HG02938 (cell line): ENCODE measurements around the gene TGFBI.

Experiments used
- ATAC-seq: cut with Tn5 transposase; IDR thresholded peaks from one replicate; pipeline ENCODE4 v1.9.1; 2021; ENCODE audit warnings: mild to moderate bottlenecking, moderate library complexity; ENCODE audit not compliant: unreplicated experiment

Gene TGFBI

GRCh38 chr5:136028782-136029742 lies at the start of gene TGFBI:
TSS of gene TGFBI (plus strand) at chr5:136028988. CDS start at chr5:136029056, 68 bp downstream.
- ATAC-seq, result no peak

DNA sequence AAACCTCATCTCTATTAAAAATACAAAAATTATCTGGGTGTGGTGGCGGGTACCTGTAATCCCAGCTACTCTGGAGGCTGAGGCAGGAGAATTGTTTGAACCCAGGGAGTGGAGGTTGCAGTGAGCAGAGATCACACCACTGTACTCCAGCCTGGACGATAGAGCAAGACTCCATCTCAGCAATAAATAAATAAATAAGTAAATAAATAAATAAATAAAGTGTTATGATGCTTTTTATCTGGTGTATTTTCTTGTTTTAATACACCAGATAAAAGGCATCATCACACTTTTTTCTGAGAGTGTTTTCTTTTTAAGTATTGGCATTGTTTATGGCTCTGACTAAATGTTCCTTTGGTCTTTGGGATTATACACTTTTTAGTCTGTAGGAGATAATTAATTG lies 49.8 kb upstream of the TGFBI start:
- ATAC-seq, result no peak

- no peak for ATAC-seq
Measured at GRCh38 chr5:135979510-135979909, 49.3 kb upstream of the TGFBI start.

DNA sequence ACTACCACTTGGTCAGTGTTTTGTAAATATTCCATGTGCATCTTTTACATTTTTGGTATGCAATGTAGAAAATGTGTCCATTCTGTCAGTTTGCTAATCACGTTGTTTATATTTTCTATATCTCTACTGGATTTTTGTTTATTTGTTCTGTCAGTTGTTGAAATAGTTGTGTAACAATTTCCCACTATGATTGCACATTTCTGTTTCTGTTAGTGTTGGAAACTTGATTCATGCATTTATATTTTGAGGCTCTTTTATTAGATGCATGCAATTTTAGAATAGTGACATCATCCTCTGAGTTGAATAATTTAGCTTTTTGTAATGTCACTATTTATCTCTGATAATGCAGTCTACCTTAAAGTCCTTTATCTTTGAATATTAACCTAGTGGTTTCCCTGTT lies 48.2 kb upstream of the TGFBI start:
- no peak for ATAC-seq

DNA sequence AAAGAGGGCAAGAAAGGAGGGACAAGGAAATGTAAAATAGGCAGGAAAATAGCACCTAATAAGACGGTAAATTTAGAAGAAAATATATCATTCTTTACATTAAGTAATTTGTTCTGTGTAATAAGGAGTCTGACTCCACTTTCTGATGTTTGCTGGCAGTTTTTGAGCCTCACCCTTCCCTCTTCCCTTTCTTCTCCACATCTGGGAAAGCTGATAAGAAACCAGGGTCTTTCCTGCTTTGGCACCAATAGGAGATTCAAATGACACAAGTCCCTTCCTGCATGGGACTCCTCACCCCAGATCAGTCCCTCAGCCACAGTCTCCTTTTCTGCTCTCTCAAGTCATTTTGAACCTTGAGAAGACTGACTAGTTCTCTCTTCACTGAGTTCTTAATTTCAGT lies 42.8 kb upstream of the TGFBI start:
- ATAC-seq, result no peak

DNA sequence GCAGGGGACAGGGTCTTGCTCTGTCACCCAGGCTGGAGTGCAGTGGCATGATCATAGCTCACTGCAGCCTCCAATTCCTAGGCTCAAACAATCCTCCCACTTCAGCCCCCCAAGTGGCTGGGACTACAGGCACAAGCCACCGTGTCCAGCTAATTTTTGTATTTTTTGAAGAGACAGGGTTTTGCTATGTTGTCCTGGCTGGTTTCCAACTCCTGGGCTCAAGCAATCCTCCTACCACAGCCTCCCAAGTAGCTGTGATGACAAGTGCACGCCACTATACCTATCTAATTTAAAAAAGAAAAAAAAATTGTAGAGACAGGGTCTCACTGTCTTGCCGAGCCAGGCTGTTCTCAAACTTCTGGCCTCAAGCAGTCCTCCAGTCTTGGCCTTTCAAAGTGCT lies 42.4 kb upstream of the TGFBI start:
- ATAC-seq, result no peak

DNA sequence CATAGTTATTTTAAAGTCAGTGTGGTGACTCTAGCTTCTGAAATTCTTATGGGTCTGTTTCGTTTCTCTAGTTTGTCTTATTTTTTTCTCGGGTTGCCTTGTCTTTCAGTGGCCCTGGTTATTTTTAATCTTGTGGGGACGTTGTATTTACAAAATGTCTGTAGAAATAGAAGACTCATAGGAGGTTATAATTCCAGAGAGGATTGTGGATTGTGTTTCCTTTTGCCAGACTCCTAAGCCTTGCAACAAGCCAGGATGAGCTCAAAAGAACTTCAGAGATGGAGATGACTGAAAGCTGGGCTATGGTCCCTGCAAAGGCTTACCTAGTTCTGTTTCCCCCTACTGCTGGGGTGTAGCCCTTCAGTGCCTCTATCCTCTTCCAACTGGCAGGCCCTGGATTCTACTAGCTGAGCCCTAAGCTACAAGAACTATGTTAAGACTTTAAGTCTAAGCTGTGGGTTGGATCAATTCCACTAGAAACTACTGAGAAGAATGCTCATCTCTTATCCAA lies 41.8 kb upstream of the TGFBI start:
- no peak for ATAC-seq

DNA sequence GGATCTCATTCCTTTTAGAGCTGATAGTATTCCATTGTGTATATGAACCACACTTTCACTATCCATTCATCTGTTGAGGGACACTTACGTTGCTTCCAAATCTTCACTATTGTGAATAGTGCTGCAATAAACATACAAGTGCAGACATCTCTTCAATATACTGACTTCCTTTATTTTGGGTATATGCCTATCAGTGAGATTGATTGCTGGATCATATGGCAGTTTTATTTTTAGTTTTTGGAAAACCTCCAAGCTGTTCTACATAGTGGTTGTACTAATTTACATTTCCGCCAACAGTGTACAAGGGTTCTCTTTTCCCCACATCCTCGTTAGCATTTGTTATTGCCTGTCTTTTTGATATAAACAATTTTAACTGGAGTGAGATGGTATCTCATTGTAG lies 40.2 kb upstream of the TGFBI start:
- ATAC-seq, result no peak

- no peak for ATAC-seq
Measured at GRCh38 chr5:135989686-135990085, 39.1 kb upstream of the TGFBI start.

GRCh38 chr5:135990528-135991255 lies 38.1 kb upstream of the TGFBI start:
- ATAC-seq, result no peak

DNA sequence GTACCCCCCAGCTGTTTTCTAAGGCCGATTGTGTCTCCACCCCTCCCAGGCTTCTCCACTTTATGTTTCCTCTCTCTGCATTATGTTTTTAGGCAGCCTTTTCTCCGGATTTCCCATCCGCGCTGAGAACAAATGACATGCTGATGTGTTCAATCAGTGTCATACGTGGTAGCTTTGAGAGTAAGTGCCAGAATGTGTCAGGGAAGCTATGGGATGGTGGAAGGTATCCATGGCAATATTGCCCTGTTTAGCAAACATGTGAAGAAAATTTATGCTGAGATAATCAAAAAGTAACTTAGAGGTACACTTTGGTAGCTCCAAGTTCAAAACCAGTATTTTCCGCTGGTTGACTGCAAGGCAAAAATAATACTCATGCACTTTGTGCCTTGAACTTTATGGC lies 37.4 kb upstream of the TGFBI start:
- no peak for ATAC-seq

- ATAC-seq, result no peak
Measured at GRCh38 chr5:135993335-135993879, 35.4 kb upstream of the TGFBI start.

GRCh38 chr5:135993880-135994636 lies 34.7 kb upstream of the TGFBI start:
- no peak for ATAC-seq

- ATAC-seq, result no peak
Measured at GRCh38 chr5:135995976-135996375, 32.8 kb upstream of the TGFBI start.

DNA sequence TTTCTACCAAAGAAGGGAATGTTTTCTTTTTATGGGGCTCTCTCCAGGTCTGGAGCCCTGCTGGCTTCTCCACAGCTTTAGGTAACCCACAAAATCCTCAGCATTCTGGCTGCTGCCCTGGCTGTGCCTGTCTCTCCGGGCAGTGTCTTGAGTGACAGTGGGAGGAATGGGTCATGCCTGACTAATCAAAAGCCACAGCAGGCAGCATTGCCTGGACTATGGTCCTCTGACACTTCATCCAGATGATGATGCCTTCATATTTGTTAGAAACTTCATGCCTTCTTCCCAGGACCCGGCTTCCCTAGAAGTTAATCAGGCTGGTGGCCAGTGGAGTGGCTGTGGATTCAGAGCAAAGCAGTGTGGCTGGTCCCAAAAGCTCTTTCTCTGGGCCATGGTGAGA lies 32.2 kb upstream of the TGFBI start:
- ATAC-seq, result no peak

GRCh38 chr5:135997673-135998335 lies 31.0 kb upstream of the TGFBI start:
- ATAC-seq, result no peak

- no peak for ATAC-seq
Measured at GRCh38 chr5:135998889-135999288, 29.9 kb upstream of the TGFBI start.

DNA sequence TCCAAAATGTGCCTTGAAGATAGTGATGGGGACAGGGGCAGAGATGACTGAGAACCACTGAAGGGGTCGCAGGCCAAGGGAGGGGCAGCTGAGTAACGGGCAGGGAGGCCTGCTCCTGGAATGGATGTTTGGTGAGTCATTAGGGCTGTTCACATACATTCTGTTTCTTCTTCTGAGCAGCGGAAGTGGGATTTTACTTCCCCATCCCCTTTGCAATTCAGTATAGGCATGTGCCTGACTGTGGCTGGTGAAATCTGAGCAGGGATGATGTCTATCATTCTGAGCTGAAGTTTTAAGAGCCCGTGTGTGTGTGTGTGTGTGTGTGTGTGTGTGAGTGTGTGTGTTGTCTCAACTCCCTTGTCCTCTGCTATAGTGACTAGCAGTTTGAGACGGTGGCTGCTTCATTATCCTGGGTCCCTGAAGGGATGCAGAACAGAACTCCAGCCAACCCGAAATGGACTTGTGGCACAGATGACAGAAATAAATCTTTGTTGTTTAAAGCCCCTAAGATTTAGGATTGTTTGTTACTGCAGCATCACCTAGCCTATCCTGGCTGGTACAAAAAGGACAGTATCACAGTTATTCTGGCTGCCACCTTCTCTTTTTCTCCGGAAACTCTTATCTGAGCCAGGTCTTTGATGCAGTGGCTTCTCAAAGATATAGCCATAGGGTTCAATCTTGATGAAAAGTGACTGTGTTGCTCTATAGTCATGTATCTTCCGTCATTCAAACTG lies 29.2 kb upstream of the TGFBI start:
- no peak for ATAC-seq

DNA sequence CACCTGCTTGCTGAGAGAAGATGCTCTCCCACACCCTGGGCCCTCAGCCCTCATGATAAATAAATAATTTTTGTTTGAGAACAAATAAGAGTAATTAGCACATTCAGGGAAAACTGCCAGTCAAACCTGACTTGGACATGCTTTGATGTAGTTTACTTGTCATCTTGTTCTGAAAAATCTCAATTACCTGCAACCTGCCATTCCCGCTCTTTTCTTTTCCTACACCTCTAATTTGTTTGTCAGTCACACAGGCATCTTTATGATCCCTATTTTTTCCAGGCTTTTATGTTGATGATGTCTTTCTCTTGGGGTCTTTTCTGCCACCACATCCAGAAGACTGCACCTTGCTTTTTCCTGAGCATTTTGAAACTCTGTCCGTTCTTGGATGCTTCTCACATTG lies 28.6 kb upstream of the TGFBI start:
- ATAC-seq, result no peak

- ATAC-seq, result no peak
Measured at GRCh38 chr5:136000932-136001331, 27.9 kb upstream of the TGFBI start.
